Activated B cell treated with CpG ODN at 0.5 μM for 24 hours (primary cell): ENCODE data around the gene DDOST. TPM values are rescaled to one million over a fixed set of nuclear protein-coding genes. Genes with fewer than 3 reads are reported as not detected.

Experiments
- ATAC-seq: fragments of 200-7000 bp; cut with Tn5 transposase; one replicate; pipeline ENCODE4 v1.10.0; 2021; ENCODE audit warnings: low read depth, mild to moderate bottlenecking, moderate library complexity
- CTCF ChIA-PET: fragments of 350-600 bp; sonication (Branson Sonifier 250); formaldehyde crosslinking; loops from one replicate; lab custom pipeline; 2021; ENCODE audit warnings: antibody characterized with exemption; lab: Charles Lee
- POLR2A ChIA-PET: fragments of 350-600 bp; sonication (Branson Sonifier 250); formaldehyde crosslinking; loops from one replicate; lab custom pipeline; 2021; ENCODE audit warnings: antibody characterized with exemption; lab: Charles Lee
- DNase-seq: peaks from one replicate; pipeline ENCODE4 v3.0.0; 2022
- H3K27ac Mint-ChIP-seq: one replicate; pipeline ENCODE4 v1.8.0; 2020; ENCODE audit warnings: mixed read lengths
- H3K27me3 Mint-ChIP-seq: one replicate; pipeline ENCODE4 v1.8.0; 2021; ENCODE audit warnings: mixed read lengths
- H3K36me3 Mint-ChIP-seq: one replicate; pipeline ENCODE4 v1.8.0; 2021; ENCODE audit warnings: low read depth, mixed read lengths
- H3K4me1 Mint-ChIP-seq: one replicate; pipeline ENCODE4 v1.8.0; 2021; ENCODE audit warnings: mixed read lengths
- H3K4me3 Mint-ChIP-seq: one replicate; pipeline ENCODE4 v1.8.0; 2020; ENCODE audit warnings: mild to moderate bottlenecking, mixed read lengths
- H3K9me3 Mint-ChIP-seq: one replicate; pipeline ENCODE4 v1.8.0; 2020; ENCODE audit warnings: mixed read lengths
- intact Hi-C: fragments of 100-400 bp; cut with micrococcal nuclease; formaldehyde crosslinking; loops from one replicate; pipeline ENCODE4 v1.15.1; 2024
- total RNA-seq: library from RNA; stranded (reverse); gene quantifications from 2 replicates; pipeline ENCODE4 v1.2.3, GENCODE V29; 2022
- TF ChIP-seq, protein P1 (sequence below): fragments of 200-600 bp; IDR thresholded peaks from one replicate; pipeline ENCODE4 v1.8.0; 2022; ENCODE audit warnings: antibody characterized with exemption, mild to moderate bottlenecking

The DDOST gene
- total RNA-seq, 1 donor from 2014 or later = 132 TPM

DNA sequence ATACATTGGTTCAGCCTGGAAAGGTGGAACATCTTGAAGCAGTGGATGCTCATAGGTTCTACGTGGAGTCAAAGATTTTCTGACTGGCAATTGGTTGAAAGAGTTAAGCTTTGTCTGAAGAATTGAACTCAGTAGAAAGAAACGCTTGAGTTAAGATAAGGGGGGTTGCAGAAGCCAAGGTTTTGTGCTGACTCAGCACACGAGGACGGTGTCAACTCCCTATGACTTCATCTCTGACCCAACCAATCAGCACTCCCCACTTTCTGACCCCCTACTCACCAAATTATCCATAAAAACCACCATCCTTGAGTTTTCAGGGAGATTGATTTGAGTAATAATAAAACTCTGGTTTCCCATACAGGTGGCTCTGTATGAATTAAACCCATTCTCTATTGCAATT, 30.4 kb downstream of the DDOST start:
- no peak for ATAC-seq
- no peak overlapping the region for H3K4me3 Mint-ChIP-seq
- peaks cover 18% of the 10 kb centered on the region for H3K9me3 Mint-ChIP-seq
- peaks cover 13% of the 10 kb centered on the region for H3K27me3 Mint-ChIP-seq
- no peak for DNase-seq
- ChIA-PET CTCF (interaction anchor here (1.1 to 1.5 kb wide), 3 partner anchors 9 to 33 kb away, joined by 3 to 7 read pairs (median 3); no protein-coding TSS in a partner anchor), POLR2A (interaction anchor here (1.6 kb wide), 1 partner anchor 31 kb away, joined by 4 read pairs; the partner anchor contains the start of gene DDOST)
- no peaks in the 10 kb centered on the region for H3K36me3 Mint-ChIP-seq
- TF ChIP-seq, protein P1, sequence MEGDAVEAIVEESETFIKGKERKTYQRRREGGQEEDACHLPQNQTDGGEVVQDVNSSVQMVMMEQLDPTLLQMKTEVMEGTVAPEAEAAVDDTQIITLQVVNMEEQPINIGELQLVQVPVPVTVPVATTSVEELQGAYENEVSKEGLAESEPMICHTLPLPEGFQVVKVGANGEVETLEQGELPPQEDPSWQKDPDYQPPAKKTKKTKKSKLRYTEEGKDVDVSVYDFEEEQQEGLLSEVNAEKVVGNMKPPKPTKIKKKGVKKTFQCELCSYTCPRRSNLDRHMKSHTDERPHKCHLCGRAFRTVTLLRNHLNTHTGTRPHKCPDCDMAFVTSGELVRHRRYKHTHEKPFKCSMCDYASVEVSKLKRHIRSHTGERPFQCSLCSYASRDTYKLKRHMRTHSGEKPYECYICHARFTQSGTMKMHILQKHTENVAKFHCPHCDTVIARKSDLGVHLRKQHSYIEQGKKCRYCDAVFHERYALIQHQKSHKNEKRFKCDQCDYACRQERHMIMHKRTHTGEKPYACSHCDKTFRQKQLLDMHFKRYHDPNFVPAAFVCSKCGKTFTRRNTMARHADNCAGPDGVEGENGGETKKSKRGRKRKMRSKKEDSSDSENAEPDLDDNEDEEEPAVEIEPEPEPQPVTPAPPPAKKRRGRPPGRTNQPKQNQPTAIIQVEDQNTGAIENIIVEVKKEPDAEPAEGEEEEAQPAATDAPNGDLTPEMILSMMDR = no peak
- intact Hi-C loops = loop anchor here (5.0 kb wide), 1 partner anchor 123 kb away; the partner anchor contains the start of gene MUL1
- no peak overlapping the region for H3K27ac Mint-ChIP-seq
- peaks cover 12% of the 10 kb centered on the region for H3K4me1 Mint-ChIP-seq

DNA sequence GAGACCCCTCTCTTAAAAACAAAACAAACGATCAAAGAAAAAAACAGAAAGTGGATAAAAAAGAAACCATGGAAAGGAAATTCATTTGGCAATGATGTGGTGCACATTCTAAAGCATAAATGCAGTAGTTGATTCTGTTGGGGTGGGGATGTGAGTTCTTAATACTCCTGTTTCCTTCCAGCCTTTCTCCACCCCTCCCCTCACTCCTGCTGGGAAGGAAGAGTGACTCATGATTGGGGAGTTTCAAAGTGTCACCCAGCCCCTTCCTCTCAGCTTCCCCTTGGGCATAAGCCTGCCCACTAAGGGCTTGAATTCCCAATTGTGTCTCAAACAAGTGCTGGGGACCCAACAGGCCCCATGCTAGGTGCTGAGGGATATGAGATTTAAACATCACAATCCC, 34.6 kb downstream of the DDOST start:
- Mint-ChIP-seq H3K9me3 (peaks cover 18% of the 10 kb centered on the region), H3K27ac (no peak overlapping the region), H3K36me3 (no peaks in the 10 kb centered on the region), H3K27me3 (peaks cover 18% of the 10 kb centered on the region), H3K4me3 (no peak overlapping the region), H3K4me1 (no peaks in the 10 kb centered on the region)
- TF ChIP-seq, protein P1 = no peak
- CTCF ChIA-PET = no interaction called here
- DNase-seq = no peak
- intact Hi-C loops = no loop called here
- ATAC-seq = no peak
- POLR2A ChIA-PET = no interaction called here

DNA sequence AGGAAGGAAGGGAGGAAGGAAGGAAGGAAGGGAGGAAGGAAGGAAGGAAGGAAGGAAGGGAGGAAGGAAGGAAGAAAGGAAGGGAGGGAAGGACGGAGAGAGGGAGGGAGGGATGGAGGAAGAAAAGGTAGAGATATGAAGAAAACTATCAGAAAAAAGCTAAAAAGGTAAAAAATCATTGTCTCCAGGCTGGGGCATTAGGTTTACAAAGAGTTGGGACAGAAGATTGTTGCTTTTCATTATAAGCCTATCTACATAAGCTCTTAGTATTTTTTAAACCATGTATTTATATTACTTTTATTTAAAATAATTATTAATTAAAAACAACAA, 35.1 kb downstream of the DDOST start:
- no peak overlapping the region for H3K4me3 Mint-ChIP-seq

DNA sequence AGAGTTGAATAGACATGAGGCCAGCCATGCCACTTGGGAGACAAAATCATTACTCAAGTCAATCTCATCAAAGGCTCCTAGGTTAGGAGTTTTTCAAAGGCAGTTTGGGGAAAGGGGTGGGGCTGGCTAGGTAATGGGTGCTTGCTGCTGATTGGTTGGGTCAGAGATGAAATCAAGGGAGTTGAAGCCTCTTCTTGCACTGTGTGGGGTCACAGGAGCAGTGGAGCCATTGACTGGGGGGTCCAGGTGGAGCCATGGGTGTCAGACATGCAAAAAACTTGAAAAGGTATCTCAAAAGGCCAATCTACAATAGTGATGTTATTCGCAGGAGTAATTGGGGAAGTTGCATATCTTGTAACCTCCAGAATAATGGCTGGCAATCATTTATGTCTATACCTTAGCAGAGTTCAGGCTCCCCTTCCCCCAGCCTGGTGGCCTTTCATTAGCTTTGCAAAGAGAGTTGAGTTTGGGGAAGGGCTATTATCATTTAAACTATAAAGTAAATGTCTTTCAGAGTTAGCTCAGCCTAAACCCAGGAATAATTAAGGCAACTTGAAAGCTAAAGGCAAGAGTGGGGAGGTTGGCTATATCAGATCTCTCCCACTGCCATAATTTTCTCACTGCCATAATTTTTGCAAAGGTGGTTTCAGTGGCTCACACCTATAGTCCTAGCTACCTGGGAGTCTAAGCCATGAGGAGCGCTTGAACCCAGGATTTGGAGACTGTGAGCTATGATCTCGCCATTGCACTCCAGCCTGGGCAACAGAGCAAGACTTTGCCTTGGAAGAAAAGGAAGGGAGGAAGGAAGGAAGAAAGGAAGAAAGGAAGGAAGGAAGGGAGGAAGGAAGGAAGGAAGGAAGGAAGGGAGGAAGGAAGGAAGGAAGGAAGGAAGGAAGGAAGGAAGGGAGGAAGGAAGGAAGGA, 35.7 kb downstream of the DDOST start:
- H3K27ac Mint-ChIP-seq = no peak overlapping the region
- no peak overlapping the region for H3K4me3 Mint-ChIP-seq
- no peaks in the 10 kb centered on the region for H3K36me3 Mint-ChIP-seq
- H3K4me1 Mint-ChIP-seq = no peaks in the 10 kb centered on the region
- intact Hi-C loops = no loop called here
- peaks cover 18% of the 10 kb centered on the region for H3K27me3 Mint-ChIP-seq
- H3K9me3 Mint-ChIP-seq = peaks cover 18% of the 10 kb centered on the region
- no peak for DNase-seq
- ChIA-PET POLR2A (no interaction called here), CTCF (no interaction called here)
- no peak for ATAC-seq
- TF ChIP-seq, protein P1 = no peak

More for the DNA sequence above, 35.1 kb downstream of the DDOST start:
- TF ChIP-seq, protein P1 = no peak
- Mint-ChIP-seq H3K9me3 (peaks cover 18% of the 10 kb centered on the region), H3K36me3 (no peaks in the 10 kb centered on the region), H3K27ac (no peak overlapping the region), H3K4me1 (no peaks in the 10 kb centered on the region), H3K27me3 (peaks cover 18% of the 10 kb centered on the region)
- ATAC-seq (no peak), DNase-seq (no peak)
- intact Hi-C loops = no loop called here
- POLR2A ChIA-PET = no interaction called here
- CTCF ChIA-PET = no interaction called here

DNA sequence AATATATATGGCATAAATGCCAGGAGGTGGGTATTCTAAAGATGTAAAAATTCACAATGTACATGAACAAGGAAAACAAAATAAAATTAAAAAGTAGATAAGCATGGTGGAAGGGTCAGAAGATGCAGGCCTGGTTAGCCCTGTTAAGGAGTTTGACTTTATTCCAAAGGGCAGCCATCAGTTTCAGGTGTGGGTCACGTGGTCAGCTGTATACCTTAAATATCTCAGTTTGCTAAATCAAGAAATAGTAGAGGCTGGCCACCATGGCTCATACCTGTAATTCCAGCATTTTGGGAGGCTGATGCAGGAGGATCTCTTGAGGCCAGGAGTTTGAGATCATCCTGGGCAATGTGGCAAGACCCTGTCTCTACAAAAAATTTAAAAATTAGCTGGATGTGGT, 36.5 kb downstream of the DDOST start:
- DNase-seq = no peak
- H3K9me3 Mint-ChIP-seq = peaks cover 18% of the 10 kb centered on the region
- H3K36me3 Mint-ChIP-seq = no peaks in the 10 kb centered on the region
- no peak overlapping the region for H3K4me3 Mint-ChIP-seq
- H3K27me3 Mint-ChIP-seq = peaks cover 21% of the 10 kb centered on the region
- intact Hi-C loops = no loop called here
- ChIA-PET CTCF (no interaction called here), POLR2A (no interaction called here)
- no peak overlapping the region for H3K27ac Mint-ChIP-seq
- no peak for ATAC-seq
- TF ChIP-seq, protein P1 = no peak
- H3K4me1 Mint-ChIP-seq = no peaks in the 10 kb centered on the region
